OCI-LY7 (cell line): ENCODE measurements around the gene SMOC1. TPM values are rescaled to one million over a fixed set of nuclear protein-coding genes. Genes with fewer than 3 reads are reported as not detected.

Experiments
- BruUV-seq: library from RNA; stranded (reverse); fragments of 400-500 nt; replicated peaks from 2 replicates; lab custom pipeline; 2021; lab: Mats Ljungman, UMichigan
- CTCF ChIA-PET: fragments of 300-600 bp; sonication (Branson Sonifier 250); formaldehyde crosslinking; loops from one replicate; lab custom pipeline; 2022; ENCODE audit warnings: antibody characterized with exemption; ENCODE audit not compliant: unreplicated experiment; lab: Charles Lee
- POLR2A ChIA-PET: fragments of 300-600 bp; sonication (Branson Sonifier 250); formaldehyde crosslinking; loops from one replicate; lab custom pipeline; 2022; ENCODE audit warnings: antibody characterized with exemption; lab: Charles Lee
- DNase-seq: peaks from one replicate; pipeline ENCODE4 v3.0.0-alpha.2; 2015; ENCODE audit warnings: low spot score
- H2AFZ ChIP-seq: fragments of 200-600 bp; sonication (generic), shearing (Covaris generic); 2 replicates; pipeline ENCODE4 v1.6.1; 2014; ENCODE audit warnings: mild to moderate bottlenecking, antibody characterized with exemption, low read length, moderate library complexity
- H3K27ac ChIP-seq: fragments of 200-600 bp; sonication (generic); 2 replicates; pipeline ENCODE4 v1.5.1; 2014; ENCODE audit warnings: mixed run types, low read depth, mild to moderate bottlenecking, moderate library complexity, low read length, inconsistent platforms; ENCODE audit not compliant: poor library complexity, severe bottlenecking
- H3K36me3 ChIP-seq: fragments of 200-600 bp; sonication (generic); 2 replicates; pipeline ENCODE4 v1.6.1; 2014; ENCODE audit warnings: mild to moderate bottlenecking, antibody characterized with exemption, low read length, moderate library complexity, mixed read lengths; ENCODE audit not compliant: insufficient read depth
- H3K4me1 ChIP-seq: fragments of 200-600 bp; sonication (generic); 2 replicates; pipeline ENCODE4 v1.5.1; 2014; ENCODE audit warnings: mild to moderate bottlenecking, low read length; ENCODE audit not compliant: insufficient read depth, poor library complexity, severe bottlenecking
- H3K4me2 ChIP-seq: fragments of 200-600 bp; sonication (generic); 2 replicates; pipeline ENCODE4 v1.6.1; 2014; ENCODE audit warnings: mild to moderate bottlenecking, low read length
- H3K4me3 ChIP-seq: fragments of 200-600 bp; sonication (generic); 2 replicates; pipeline ENCODE4 v1.5.1; 2014; ENCODE audit warnings: mild to moderate bottlenecking, low read depth, low read length; ENCODE audit not compliant: poor library complexity, severe bottlenecking
- H3K79me2 ChIP-seq: fragments of 200-600 bp; sonication (generic); 2 replicates; pipeline ENCODE4 v1.6.1; 2016; ENCODE audit warnings: low read depth, mild to moderate bottlenecking, low read length, moderate library complexity, mixed read lengths; ENCODE audit not compliant: insufficient read depth
- H3K9me2 ChIP-seq: fragments of 200-600 bp; sonication (generic); 2 replicates; pipeline ENCODE4 v1.6.1; 2016; ENCODE audit warnings: mild to moderate bottlenecking, low read length, mixed read lengths; ENCODE audit not compliant: insufficient read depth
- H3K9me3 ChIP-seq: fragments of 200-600 bp; sonication (generic); 2 replicates; pipeline ENCODE4 v1.6.1; 2014; ENCODE audit warnings: mild to moderate bottlenecking, mixed run types, low read length, mixed read lengths
- H4K20me1 ChIP-seq: fragments of 200-600 bp; sonication (generic); 2 replicates; pipeline ENCODE4 v1.6.1; 2014; ENCODE audit warnings: mild to moderate bottlenecking, antibody characterized with exemption, low read length, moderate library complexity, mixed read lengths; ENCODE audit not compliant: insufficient read depth
- CTCF ChIP-seq: fragments of 200-600 bp; sonication (generic); conservative IDR thresholded peaks from 2 replicates; pipeline ENCODE4 v1.5.1; 2014; ENCODE audit warnings: mild to moderate bottlenecking, antibody characterized with exemption, low read length, moderate library complexity, mixed read lengths
- EZH2phosphoT487 ChIP-seq: fragments of 200-600 bp; sonication (generic); IDR thresholded peaks from 2 replicates; pipeline ENCODE4 v1.6.1; 2018; ENCODE audit warnings: low read depth, borderline replicate concordance, mild to moderate bottlenecking, mixed run types, antibody characterized with exemption, low read length, moderate library complexity, mixed read lengths
- intact Hi-C: fragments of 100-400 bp; cut with micrococcal nuclease; formaldehyde crosslinking; loops from one replicate; pipeline ENCODE4 v1.10.0; 2022; ENCODE audit not compliant: unreplicated experiment
- total RNA-seq, 2 experiments: library from RNA; depleted of rRNA in 1 of 2; stranded (reverse); fragments of >200 nt in 1 of 2; shearing (Covaris generic) in 1 of 2; gene quantifications; 2 replicates each; pipeline ENCODE4 v1.2.3, GENCODE V29; 2014 to 2022

SMOC1 gene
- total RNA-seq, 2 experiments from 2014 or later = not detected

GRCh38 chr14:69930780-69931379 is 51.7 kb downstream of the SMOC1 start:
- H3K79me2 ChIP-seq = no peaks in the 10 kb centered on the region
- H3K9me3 ChIP-seq = no peaks in the 10 kb centered on the region
- no peaks in the 10 kb centered on the region for H4K20me1 ChIP-seq
- DNase-seq = no peak
- intact Hi-C loops = no loop called here
- H3K36me3 ChIP-seq = no peaks in the 10 kb centered on the region
- H3K4me3 ChIP-seq = no peak overlapping the region
- no peaks in the 10 kb centered on the region for H3K4me1 ChIP-seq
- CTCF ChIA-PET = no interaction called here
- BruUV-seq = no TSS peak
- H3K4me2 ChIP-seq = no peak overlapping the region
- no peak overlapping the region for H3K27ac ChIP-seq
- POLR2A ChIA-PET = interaction anchor here (1.2 kb wide), 1 partner anchor 16 kb away, joined by 3 read pairs; no protein-coding TSS in a partner anchor
- H3K9me2 ChIP-seq = no peaks in the 10 kb centered on the region
- TF ChIP-seq CTCF = no peak
- TF ChIP-seq EZH2phosphoT487 = no peak
- no peak overlapping the region for H2AFZ ChIP-seq

GRCh38 chr14:69931960-69932359 is 52.7 kb downstream of the SMOC1 start:
- ChIA-PET POLR2A (no interaction called here), CTCF (no interaction called here)
- H3K79me2 ChIP-seq = no peaks in the 10 kb centered on the region
- H3K36me3 ChIP-seq = no peaks in the 10 kb centered on the region
- H3K9me2 ChIP-seq = no peaks in the 10 kb centered on the region
- H3K9me3 ChIP-seq = no peaks in the 10 kb centered on the region
- H3K4me3 ChIP-seq = no peak overlapping the region
- TF ChIP-seq CTCF (no peak), EZH2phosphoT487 (no peak)
- intact Hi-C loops = no loop called here
- no peak overlapping the region for H2AFZ ChIP-seq
- H3K27ac ChIP-seq = no peak overlapping the region
- no peaks in the 10 kb centered on the region for H4K20me1 ChIP-seq
- no peaks in the 10 kb centered on the region for H3K4me1 ChIP-seq
- BruUV-seq = no TSS peak
- H3K4me2 ChIP-seq = no peak overlapping the region
- no peak for DNase-seq

- BruUV-seq = no TSS peak
- no peak for DNase-seq
- no peak overlapping the region for H3K27ac ChIP-seq
- H4K20me1 ChIP-seq = no peaks in the 10 kb centered on the region
- intact Hi-C loops = no loop called here
- H3K4me3 ChIP-seq = no peak overlapping the region
- H2AFZ ChIP-seq = no peak overlapping the region
- H3K79me2 ChIP-seq = no peaks in the 10 kb centered on the region
- H3K36me3 ChIP-seq = no peaks in the 10 kb centered on the region
- CTCF ChIA-PET = no interaction called here
- H3K9me3 ChIP-seq = no peaks in the 10 kb centered on the region
- no peak overlapping the region for H3K4me2 ChIP-seq
- H3K9me2 ChIP-seq = no peaks in the 10 kb centered on the region
- POLR2A ChIA-PET = no interaction called here
- no peak for TF ChIP-seq CTCF
- TF ChIP-seq EZH2phosphoT487 = no peak
- H3K4me1 ChIP-seq = no peaks in the 10 kb centered on the region
These were observed 53.2 kb downstream of the SMOC1 start for GRCh38 chr14:69932391-69932790.
